ENCODE data around the gene GNB2. TPM values are rescaled to one million over a fixed set of nuclear protein-coding genes. Genes with fewer than 3 reads are reported as not detected.

Gene GNB2
- total and polyA plus RNA-seq, 2 of the 8 experiments (the other 6 are each of a cell fraction or from before 2014, with no cell fraction given) = 157 to 260 TPM

- Histone ChIP-seq H4K5ac (ENCODE audit: insufficient read length, low read depth, low read length) (no peak overlapping the region), H2BK12ac (ENCODE audit: low read depth, low read length) (no peak overlapping the region), H3K79me1 (ENCODE audit: low read depth, low read length) (peaks cover 3% of the 10 kb centered on the region), H3K79me2 (ENCODE audit: control insufficient read depth in 1 of 2, insufficient read depth in 2 of 2, low read length in 2 of 2) (no peaks in the 10 kb centered on the region), H4K20me1 (replicated peaks in 1 of 2; ENCODE audit: control insufficient read depth in 1 of 2, insufficient read depth in 2 of 2, low read length in 2 of 2) (peaks cover 13 to 18% of the 10 kb centered on the region in 2 experiments), H2AK5ac (ENCODE audit: low read depth, low read length) (no peak overlapping the region), H3K27ac (ENCODE audit: low read depth, low read length) (no peak overlapping the region), H3K27me3 (replicated peaks in 1 of 4; ENCODE audit: control insufficient read depth in 3 of 4, extremely low read depth in 1 of 4, insufficient read depth in 3 of 4, low read length in 3 of 4) (peaks cover 0 to 8% (median 6%) of the 10 kb centered on the region in 4 experiments; a peak in 4 of 7 replicates), H2BK15ac (ENCODE audit: low read length) (no peak overlapping the region), H3K4me1 (replicated peaks in 1 of 4; ENCODE audit: control insufficient read depth in 3 of 4, insufficient read depth in 4 of 4, low read length in 3 of 4) (peaks cover 0 to 5% (median 0%) of the 10 kb centered on the region in 4 experiments; a peak in 4 of 7 replicates), H2AFZ (ENCODE audit: low read length) (no peak overlapping the region), H3K4me3 (ENCODE audit: extremely low read depth in 1 of 4, insufficient read depth in 2 of 4, low read depth in 3 of 4, low read length in 4 of 4) (peak overlapping the region; percentile 72 to 99 (median 82)), H3K36me3 (ENCODE audit: control insufficient read depth in 2 of 4, insufficient read depth in 4 of 4, low read length in 3 of 4) (peaks cover 0 to 30% (median 14%) of the 10 kb centered on the region in 4 experiments; a peak in 6 of 8 replicates), H3K9me3 (ENCODE audit: insufficient read depth in 2 of 2, low read depth in 1 of 2, low read length in 1 of 2) (no peaks in the 10 kb centered on the region), H3K23me2 (ENCODE audit: low read depth, low read length) (peaks cover 11% of the 10 kb centered on the region; the same call in 1 of the 2 replicates), H3K14ac (ENCODE audit: insufficient read length) (no peak overlapping the region), H3K56ac (replicated peaks; ENCODE audit: insufficient read length, low read depth, low read length) (peak overlapping the region; percentile 64), H4K8ac (ENCODE audit: extremely low read depth, insufficient read depth, low read length) (no peak overlapping the region), H2BK5ac (ENCODE audit: low read depth, low read length) (no peak overlapping the region), H3K18ac (ENCODE audit: extremely low read depth, low read length) (0 out of 2 replicates have a peak overlapping the region, but pooled peaks have one; percentile 48), H3K4me2 (ENCODE audit: insufficient read depth in 1 of 2, low read depth in 2 of 2, low read length in 2 of 2) (peak overlapping the region; percentile 58 to 87), H2BK20ac (ENCODE audit: low read length) (no peak overlapping the region), H4K91ac (replicated peaks; ENCODE audit: insufficient read length, low read length) (no peak overlapping the region), H3K4ac (replicated peaks; ENCODE audit: insufficient read length, low read depth, low read length) (no peak overlapping the region), H3K9ac (replicated peaks in 1 of 4; ENCODE audit: extremely low read depth in 1 of 4, low read depth in 3 of 4, low read length in 3 of 4) (peak overlapping the region in 2 of 4 experiments; percentile 32 to 72; a peak in 3 of 7 replicates), H3K23ac (ENCODE audit: insufficient read length) (no peak overlapping the region), H2BK120ac (replicated peaks; ENCODE audit: low read depth, low read length) (no peak overlapping the region)
- ChIA-PET CTCF (ENCODE audit: partially characterized antibody) (interaction anchor here (0.7 to 12.1 kb wide), 7 partner anchors 18 to 122 kb away, joined by 3 to 134 read pairs (median 4); partner anchors contain the start of genes FBXO24, GIGYF1 and LRCH4), POLR2A (ENCODE audit: partially characterized antibody) (interaction anchor here (0.6 to 10.3 kb wide), 12 partner anchors 15 to 544 kb away, joined by 3 to 257 read pairs (median 4); partner anchors contain the start of genes GIGYF1, MOSPD3, PCOLCE and POP7)
- DNase-seq (ENCODE audit: low read depth in 1 of 2, low spot score in 2 of 2) = peak in 1 of 2 experiments; percentile 69
- TF ChIP-seq YY1 (IDR thresholded peaks at IDR 0.05; ENCODE audit: low read depth, low read length) (0 out of 2 replicates have a peak, but pooled peaks have one; percentile 32), KDM5A (IDR thresholded peaks at IDR 0.05; ENCODE audit: low read length) (no peak), ZNF274 (IDR thresholded peaks at IDR 0.05; ENCODE audit: borderline replicate concordance, extremely low read depth, low read length) (no peak), SIN3A (conservative IDR thresholded peaks at IDR 0.05 in 1 of 2, IDR thresholded peaks at IDR 0.05 in 1 of 2; ENCODE audit: low read depth in 1 of 2, low read length in 2 of 2) (peak in 1 of 2 experiments; percentile 27; a peak in 1 of 4 replicates), HDAC2 (IDR thresholded peaks at IDR 0.05; ENCODE audit: borderline replicate concordance in 1 of 2, low read depth in 2 of 2, low read length in 2 of 2) (0 out of 4 replicates have a peak, but pooled peaks of 1 of the 2 experiments have one; percentile 40)
- WGBS, 2 experiments (ENCODE audit: extremely low coverage in 1 of 2, insufficient coverage in 1 of 2, insufficient read length in 1 of 2, insufficient replicate concordance in 2 of 2, low coverage in 1 of 2, low lambda C conversion rate in 2 of 2, missing lambda C conversion rate in 1 of 2) = 0% methylated on average over 31 of the region's 43 CpGs; no CpG with 5 or more reads in 1 of the 2 experiments
- no peak for FAIRE-seq
Observed at GRCh38 chr7:100674411-100675104, 1.0 kb downstream of the GNB2 start.
